WTC11 (cell line): ENCODE results near the gene CERS5.

Experiments used
- ATF3 ChIP-seq: sonication (generic); formaldehyde crosslinking; conservative IDR thresholded peaks from 2 replicates; pipeline ENCODE4 v1.8.1; 2022; ENCODE audit warnings: mild to moderate bottlenecking, missing genetic modification reagents
- CTCF ChIP-seq: fragments of 200-600 bp; IDR thresholded peaks from 2 replicates; pipeline ENCODE4 v1.8.0; 2022; ENCODE audit warnings: antibody characterized with exemption
- FOXJ3 ChIP-seq: sonication (generic); formaldehyde crosslinking; IDR thresholded peaks from 2 replicates; pipeline ENCODE4 v1.9.0; 2021; ENCODE audit warnings: missing genetic modification reagents, mild to moderate bottlenecking, borderline replicate concordance
- FOXP4 ChIP-seq: sonication (generic); formaldehyde crosslinking; IDR thresholded peaks from 2 replicates; pipeline ENCODE4 v1.8.0; 2022; ENCODE audit warnings: mild to moderate bottlenecking, missing genetic modification reagents
- GABPB1 ChIP-seq: sonication (generic); formaldehyde crosslinking; IDR thresholded peaks from 2 replicates; pipeline ENCODE4 v1.8.1; 2023; ENCODE audit warnings: mild to moderate bottlenecking, missing genetic modification reagents
- IRF1 ChIP-seq: sonication (generic); formaldehyde crosslinking; IDR thresholded peaks from 2 replicates; pipeline ENCODE4 v1.8.0; 2023; ENCODE audit warnings: missing genetic modification reagents
- SMAD3 ChIP-seq: sonication (generic); formaldehyde crosslinking; IDR thresholded peaks from 2 replicates; pipeline ENCODE4 v1.8.0; 2022; ENCODE audit warnings: missing genetic modification reagents, mild to moderate bottlenecking, borderline replicate concordance
- SP1 ChIP-seq: sonication (generic); formaldehyde crosslinking; conservative IDR thresholded peaks from 2 replicates; pipeline ENCODE4 v1.8.1; 2022; ENCODE audit warnings: missing genetic modification reagents
- TEAD4 ChIP-seq: sonication (generic); formaldehyde crosslinking; IDR thresholded peaks from 2 replicates; pipeline ENCODE4 v1.8.0; 2022; ENCODE audit warnings: mild to moderate bottlenecking, missing genetic modification reagents
- USF2 ChIP-seq: sonication (generic); formaldehyde crosslinking; IDR thresholded peaks from 2 replicates; pipeline ENCODE4 v1.8.1; 2023; ENCODE audit warnings: mild to moderate bottlenecking, missing genetic modification reagents, moderate library complexity
- ZNF219 ChIP-seq: sonication (generic); formaldehyde crosslinking; IDR thresholded peaks from 2 replicates; pipeline ENCODE4 v1.8.0; 2023; ENCODE audit warnings: missing genetic modification reagents, mild to moderate bottlenecking, borderline replicate concordance
- TF ChIP-seq, protein P1 (sequence below): sonication (generic); formaldehyde crosslinking; IDR thresholded peaks from 2 replicates; pipeline ENCODE4 v1.8.1; 2022; ENCODE audit warnings: mild to moderate bottlenecking, moderate library complexity, missing genetic modification reagents
- TF ChIP-seq, protein P2 (sequence below): sonication (generic); formaldehyde crosslinking; IDR thresholded peaks from 2 replicates; pipeline ENCODE4 v1.8.1; 2022; ENCODE audit warnings: low read depth, missing genetic modification reagents, borderline replicate concordance

GRCh38 chr12:50119387-50119786 is 47.8 kb downstream of the CERS5 start:
- TF ChIP-seq SP1 (CRISPR knock-in tag) (no peak), CTCF (no peak), IRF1 (CRISPR knock-in tag) (no peak), TEAD4 (no peak), FOXP4 (no peak), ATF3 (CRISPR knock-in tag) (no peak), USF2 (CRISPR knock-in tag) (no peak), FOXJ3 (CRISPR knock-in tag) (no peak), ZNF219 (CRISPR knock-in tag) (no peak), GABPB1 (CRISPR knock-in tag) (no peak), SMAD3 (CRISPR knock-in tag) (no peak)
- TF ChIP-seq, protein P1, sequence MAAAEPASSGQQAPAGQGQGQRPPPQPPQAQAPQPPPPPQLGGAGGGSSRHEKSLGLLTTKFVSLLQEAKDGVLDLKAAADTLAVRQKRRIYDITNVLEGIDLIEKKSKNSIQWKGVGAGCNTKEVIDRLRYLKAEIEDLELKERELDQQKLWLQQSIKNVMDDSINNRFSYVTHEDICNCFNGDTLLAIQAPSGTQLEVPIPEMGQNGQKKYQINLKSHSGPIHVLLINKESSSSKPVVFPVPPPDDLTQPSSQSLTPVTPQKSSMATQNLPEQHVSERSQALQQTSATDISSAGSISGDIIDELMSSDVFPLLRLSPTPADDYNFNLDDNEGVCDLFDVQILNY (CRISPR knock-in tag) = no peak
- TF ChIP-seq, protein P2, sequence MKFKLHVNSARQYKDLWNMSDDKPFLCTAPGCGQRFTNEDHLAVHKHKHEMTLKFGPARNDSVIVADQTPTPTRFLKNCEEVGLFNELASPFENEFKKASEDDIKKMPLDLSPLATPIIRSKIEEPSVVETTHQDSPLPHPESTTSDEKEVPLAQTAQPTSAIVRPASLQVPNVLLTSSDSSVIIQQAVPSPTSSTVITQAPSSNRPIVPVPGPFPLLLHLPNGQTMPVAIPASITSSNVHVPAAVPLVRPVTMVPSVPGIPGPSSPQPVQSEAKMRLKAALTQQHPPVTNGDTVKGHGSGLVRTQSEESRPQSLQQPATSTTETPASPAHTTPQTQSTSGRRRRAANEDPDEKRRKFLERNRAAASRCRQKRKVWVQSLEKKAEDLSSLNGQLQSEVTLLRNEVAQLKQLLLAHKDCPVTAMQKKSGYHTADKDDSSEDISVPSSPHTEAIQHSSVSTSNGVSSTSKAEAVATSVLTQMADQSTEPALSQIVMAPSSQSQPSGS = no peak
